LNCaP clone FGC (cell line): Measurements from ENCODE around the gene TNIK.

Source experiments
- DNase-seq: peaks from one replicate; pipeline ENCODE4 v3.0.0-alpha.2; 2011; ENCODE audit warnings: low read depth
- H3K4me3 ChIP-seq: 2 replicates; pipeline ENCODE4 v1.5.1; 2011; ENCODE audit warnings: mild to moderate bottlenecking, low read depth, low read length, control low read depth
- TF ChIP-seq, protein P1 (sequence below): IDR thresholded peaks from 2 replicates; pipeline ENCODE4 v1.5.1; 2012; ENCODE audit warnings: mild to moderate bottlenecking; ENCODE audit not compliant: control insufficient read depth, insufficient read depth; ENCODE audit errors: extremely low read depth

TNIK gene

GRCh38 chr3:171095063-171095462 is 365.1 kb downstream of the TNIK start:
- TF ChIP-seq, protein P1, sequence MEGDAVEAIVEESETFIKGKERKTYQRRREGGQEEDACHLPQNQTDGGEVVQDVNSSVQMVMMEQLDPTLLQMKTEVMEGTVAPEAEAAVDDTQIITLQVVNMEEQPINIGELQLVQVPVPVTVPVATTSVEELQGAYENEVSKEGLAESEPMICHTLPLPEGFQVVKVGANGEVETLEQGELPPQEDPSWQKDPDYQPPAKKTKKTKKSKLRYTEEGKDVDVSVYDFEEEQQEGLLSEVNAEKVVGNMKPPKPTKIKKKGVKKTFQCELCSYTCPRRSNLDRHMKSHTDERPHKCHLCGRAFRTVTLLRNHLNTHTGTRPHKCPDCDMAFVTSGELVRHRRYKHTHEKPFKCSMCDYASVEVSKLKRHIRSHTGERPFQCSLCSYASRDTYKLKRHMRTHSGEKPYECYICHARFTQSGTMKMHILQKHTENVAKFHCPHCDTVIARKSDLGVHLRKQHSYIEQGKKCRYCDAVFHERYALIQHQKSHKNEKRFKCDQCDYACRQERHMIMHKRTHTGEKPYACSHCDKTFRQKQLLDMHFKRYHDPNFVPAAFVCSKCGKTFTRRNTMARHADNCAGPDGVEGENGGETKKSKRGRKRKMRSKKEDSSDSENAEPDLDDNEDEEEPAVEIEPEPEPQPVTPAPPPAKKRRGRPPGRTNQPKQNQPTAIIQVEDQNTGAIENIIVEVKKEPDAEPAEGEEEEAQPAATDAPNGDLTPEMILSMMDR: no peak

GRCh38 chr3:171094411-171094810 is 365.8 kb downstream of the TNIK start:
- TF ChIP-seq, protein P1: no peak
- DNase-seq: no peak
- H3K4me3 ChIP-seq: no peak overlapping the region

More at GRCh38 chr3:171095063-171095462, 365.1 kb downstream of the TNIK start:
- no peak for DNase-seq
- H3K4me3 ChIP-seq: no peak overlapping the region

DNA sequence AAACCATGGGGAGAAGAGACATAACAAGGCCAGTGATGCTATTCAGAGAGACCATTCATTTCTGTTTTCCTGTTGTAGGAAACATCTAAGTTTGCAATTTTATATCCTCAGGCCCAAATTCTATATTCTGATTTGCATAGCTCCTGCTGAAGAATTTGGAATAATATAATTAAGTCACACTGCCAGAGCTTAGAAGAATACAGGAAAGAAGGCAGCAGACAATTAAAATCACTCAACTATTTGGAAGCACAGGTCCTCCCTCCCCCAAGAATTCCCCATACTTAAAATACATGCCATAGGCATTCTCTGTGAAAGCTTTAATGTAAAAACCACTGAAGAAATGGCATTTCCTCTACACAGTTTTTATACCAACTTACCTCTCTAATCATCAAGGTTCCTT is 366.7 kb downstream of the TNIK start:
- TF ChIP-seq, protein P1: no peak
- no peak overlapping the region for H3K4me3 ChIP-seq
- no peak for DNase-seq

GRCh38 chr3:171092467-171092911 is 367.7 kb downstream of the TNIK start:
- no peak for DNase-seq
- TF ChIP-seq, protein P1: no peak
- H3K4me3 ChIP-seq: no peak overlapping the region

DNA sequence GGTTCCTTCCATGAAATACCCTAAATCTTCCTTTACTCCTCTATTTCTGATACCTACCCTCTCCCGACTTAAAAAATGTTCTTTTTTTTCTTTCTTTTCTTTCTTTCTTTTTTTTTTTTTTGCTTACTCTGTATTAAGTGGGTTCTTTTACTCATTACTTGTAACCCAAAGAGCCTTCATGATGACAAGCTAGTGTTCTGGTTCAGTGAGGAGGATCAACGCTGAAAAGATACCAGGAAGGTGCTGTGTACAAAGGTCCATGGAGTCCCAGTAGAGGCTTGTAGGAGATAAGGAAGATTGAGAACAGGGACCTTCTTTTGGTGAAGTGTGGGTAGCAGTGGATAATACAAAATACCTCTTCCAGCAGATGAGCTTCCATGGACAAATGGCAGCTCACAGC is 369.9 kb downstream of the TNIK start:
- TF ChIP-seq, protein P1: no peak
- H3K4me3 ChIP-seq: no peak overlapping the region
- DNase-seq: no peak

GRCh38 chr3:171088964-171089754 is 371.0 kb downstream of the TNIK start:
- H3K4me3 ChIP-seq: no peak overlapping the region
- TF ChIP-seq, protein P1: no peak
- no peak for DNase-seq

GRCh38 chr3:171088496-171088895 is 371.7 kb downstream of the TNIK start:
- no peak overlapping the region for H3K4me3 ChIP-seq
- TF ChIP-seq, protein P1: no peak
- DNase-seq: no peak
